Mesothelial cell of epicardium (in vitro differentiated cells): Measurements from ENCODE around the gene ZSCAN30. TPM values are rescaled to one million over a fixed set of nuclear protein-coding genes. Genes with fewer than 3 reads are reported as not detected.

ENCODE experiments used
- DNase-seq, 2 experiments: peaks; one replicate each; pipeline ENCODE4 v3.0.0; 2021; ENCODE audit warnings: low spot score in 2 of 2; ENCODE audit not compliant: unreplicated experiment in 2 of 2
- H3K27ac Mint-ChIP-seq: 2 replicates; pipeline ENCODE4 v1.8.0; 2021; ENCODE audit warnings: mixed read lengths
- H3K27me3 Mint-ChIP-seq: 2 replicates; pipeline ENCODE4 v1.8.0; 2021; ENCODE audit warnings: low read depth, mixed read lengths
- H3K36me3 Mint-ChIP-seq: 2 replicates; pipeline ENCODE4 v1.8.0; 2021; ENCODE audit warnings: mixed read lengths
- H3K4me1 Mint-ChIP-seq: 2 replicates; pipeline ENCODE4 v1.8.0; 2021; ENCODE audit warnings: mixed read lengths
- H3K4me3 Mint-ChIP-seq: 2 replicates; pipeline ENCODE4 v1.8.0; 2021; ENCODE audit warnings: mild to moderate bottlenecking, moderate library complexity, mixed read lengths
- H3K9me3 Mint-ChIP-seq: 2 replicates; pipeline ENCODE4 v1.8.0; 2021; ENCODE audit warnings: mixed read lengths
- CTCF ChIP-seq: fragments of 200-600 bp; sonication (generic); IDR thresholded peaks from one replicate; pipeline ENCODE4 v1.5.0; 2021; ENCODE audit warnings: antibody characterized with exemption; ENCODE audit not compliant: unreplicated experiment
- total RNA-seq: library from RNA; stranded (reverse); gene quantifications from 3 replicates; pipeline ENCODE4 v1.2.1, GENCODE V29; 2021

The ZSCAN30 gene
- total RNA-seq, 1 donor from 2014 or later: 27.1 TPM

- Mint-ChIP-seq H3K4me1 (peaks cover 21% of the 10 kb centered on the region), H3K27me3 (no peaks in the 10 kb centered on the region), H3K9me3 (peaks cover 19% of the 10 kb centered on the region), H3K4me3 (peak overlapping the region; percentile 96), H3K36me3 (peaks cover 41% of the 10 kb centered on the region), H3K27ac (peak overlapping the region; percentile 98)
- TF ChIP-seq CTCF: no peak
- no peak for DNase-seq
Observed at GRCh38 chr18:35291166-35291565, 1.1 kb upstream of the ZSCAN30 start.

- peaks cover 40% of the 10 kb centered on the region for H3K36me3 Mint-ChIP-seq
- peaks cover 27% of the 10 kb centered on the region for H3K9me3 Mint-ChIP-seq
- H3K4me3 Mint-ChIP-seq: peak overlapping the region; percentile 96
- H3K4me1 Mint-ChIP-seq: peaks cover 21% of the 10 kb centered on the region
- H3K27ac Mint-ChIP-seq: peak overlapping the region; percentile 98
- H3K27me3 Mint-ChIP-seq: no peaks in the 10 kb centered on the region
- peak in 1 of 2 experiments; percentile 42 for DNase-seq
- no peak for TF ChIP-seq CTCF
Observed at GRCh38 chr18:35289727-35290093, 319 bp downstream of the ZSCAN30 start.

- H3K4me1 Mint-ChIP-seq: peaks cover 21% of the 10 kb centered on the region
- TF ChIP-seq CTCF: no peak
- peaks cover 37% of the 10 kb centered on the region for H3K36me3 Mint-ChIP-seq
- peak overlapping the region; percentile 96 for H3K4me3 Mint-ChIP-seq
- H3K27ac Mint-ChIP-seq: peak overlapping the region; percentile 98
- peaks cover 27% of the 10 kb centered on the region for H3K9me3 Mint-ChIP-seq
- H3K27me3 Mint-ChIP-seq: no peaks in the 10 kb centered on the region
- DNase-seq: no peak
Observed at GRCh38 chr18:35289293-35289692, 736 bp downstream of the ZSCAN30 start.

- Mint-ChIP-seq H3K27me3 (no peaks in the 10 kb centered on the region), H3K27ac (no peak overlapping the region), H3K9me3 (peaks cover 54% of the 10 kb centered on the region), H3K4me1 (peaks cover 6% of the 10 kb centered on the region), H3K36me3 (peaks cover 49% of the 10 kb centered on the region), H3K4me3 (no peak overlapping the region)
- no peak for DNase-seq
- TF ChIP-seq CTCF: no peak
Observed at GRCh38 chr18:35284841-35285240, 5.2 kb downstream of the ZSCAN30 start.

- peaks cover 61% of the 10 kb centered on the region for H3K9me3 Mint-ChIP-seq
Observed at GRCh38 chr18:35283923-35284794, 5.9 kb downstream of the ZSCAN30 start.

More at GRCh38 chr18:35283923-35284794, 5.9 kb downstream of the ZSCAN30 start:
- Mint-ChIP-seq H3K4me1 (peaks cover under 1% of the 10 kb centered on the region), H3K4me3 (no peak overlapping the region), H3K27me3 (no peaks in the 10 kb centered on the region), H3K36me3 (peaks cover 51% of the 10 kb centered on the region), H3K27ac (no peak overlapping the region)
- no peak for TF ChIP-seq CTCF
- no peak for DNase-seq
